GM19035 (cell line): ENCODE measurements around the gene MTM1.

Source experiments
- ATAC-seq: cut with Tn5 transposase; IDR thresholded peaks from one replicate; pipeline ENCODE4 v1.9.1; 2021; ENCODE audit not compliant: unreplicated experiment

The MTM1 gene

GRCh38 chrX:150703695-150703974 is 135.2 kb downstream of the MTM1 start:
- ATAC-seq: no peak

GRCh38 chrX:150704030-150704613 is 135.7 kb downstream of the MTM1 start:
- ATAC-seq: no peak

GRCh38 chrX:150712619-150713018 is 144.2 kb downstream of the MTM1 start:
- ATAC-seq: no peak

GRCh38 chrX:150715184-150715583 is 146.8 kb downstream of the MTM1 start:
- no peak for ATAC-seq

- no peak for ATAC-seq
Measured at GRCh38 chrX:150719621-150720020, 151.2 kb downstream of the MTM1 start.
